Body of pancreas (tissue), 4 donors: ENCODE data around the gene TMEM128. TPM values are rescaled to one million over a fixed set of nuclear protein-coding genes. Genes with fewer than 3 reads are reported as not detected.
A peak's percentile ranks its signal among the peaks of the same experiment; 100 is the strongest.

Source experiments
- ATAC-seq: fragments of 150-250 bp; one replicate; pipeline ENCODE4 v1.9.1; 2016
- DNase-seq, 4 donors: peaks; one replicate each; pipeline ENCODE4 v3.0.0-alpha.2; 2019
- H3K27ac ChIP-seq, 4 donors: fragments of 200-600 bp; sonication (generic); 1 replicate in 3 of 4; 2 replicates in 1 of 4; pipeline versions ENCODE4 v1.5.1 to v1.6.1; 2016 to 2019; ENCODE audit warnings: mild to moderate bottlenecking in 1 of 4, mixed read lengths in 1 of 4, moderate library complexity in 1 of 4
- H3K27me3 ChIP-seq, 2 donors: fragments of 200-600 bp; sonication (generic); one replicate each; pipeline ENCODE4 v1.6.0; 2016; ENCODE audit warnings: mild to moderate bottlenecking in 1 of 2
- H3K36me3 ChIP-seq, 2 donors: fragments of 200-600 bp; sonication (generic); replicated peaks in 1 of 2; 2 replicates each; pipeline ENCODE4 v1.5.1; 2016; ENCODE audit warnings: low read depth in 2 of 2; ENCODE audit not compliant: insufficient read depth in 1 of 2
- H3K4me1 ChIP-seq: fragments of 200-600 bp; sonication (generic); one replicate; pipeline ENCODE4 v1.6.0; 2016
- H3K4me3 ChIP-seq, 2 donors: fragments of 200-600 bp; sonication (generic); 1 replicate in 1 of 2; 2 replicates in 1 of 2; pipeline ENCODE4 v1.5.1; 2016 to 2019
- H3K9me3 ChIP-seq, 3 donors: fragments of 200-600 bp; sonication (generic); 1 replicate in 2 of 3; 2 replicates in 1 of 3; pipeline ENCODE4 v1.5.1; 2016
- CTCF ChIP-seq, 7 experiments: fragments of 450-650 bp in 4 of 7; fragments of 200-600 bp in 3 of 7; sonication (generic) in 3 of 7; IDR thresholded peaks; one replicate each; pipeline ENCODE4 v1.5.1; 2016 to 2019; ENCODE audit warnings: antibody characterized with exemption in 7 of 7
- POLR2A ChIP-seq, 3 donors: fragments of 450-650 bp; IDR thresholded peaks; one replicate each; pipeline ENCODE4 v1.6.1; 2016; ENCODE audit warnings: antibody characterized with exemption in 3 of 3, mild to moderate bottlenecking in 2 of 3
- WGBS, 2 donors: methylation state at CpG; one replicate each; pipeline ENCODE4 v1.1.5; 2017; 5-methylcytosine and 5-hydroxymethylcytosine counted together
- intact Hi-C: fragments of 100-400 bp; cut with DNase I; formaldehyde crosslinking; loops from one replicate; pipeline ENCODE4 v1.15.1; 2023
- total RNA-seq, 2 donors: library from RNA; depleted of rRNA; stranded (reverse); fragments of >200 nt; gene quantifications; one replicate each; pipeline ENCODE4 v1.1.0, GENCODE V29; 2016

Gene TMEM128
- total RNA-seq: 10 to 100 TPM; 12.9 to 17.1 TPM

DNA sequence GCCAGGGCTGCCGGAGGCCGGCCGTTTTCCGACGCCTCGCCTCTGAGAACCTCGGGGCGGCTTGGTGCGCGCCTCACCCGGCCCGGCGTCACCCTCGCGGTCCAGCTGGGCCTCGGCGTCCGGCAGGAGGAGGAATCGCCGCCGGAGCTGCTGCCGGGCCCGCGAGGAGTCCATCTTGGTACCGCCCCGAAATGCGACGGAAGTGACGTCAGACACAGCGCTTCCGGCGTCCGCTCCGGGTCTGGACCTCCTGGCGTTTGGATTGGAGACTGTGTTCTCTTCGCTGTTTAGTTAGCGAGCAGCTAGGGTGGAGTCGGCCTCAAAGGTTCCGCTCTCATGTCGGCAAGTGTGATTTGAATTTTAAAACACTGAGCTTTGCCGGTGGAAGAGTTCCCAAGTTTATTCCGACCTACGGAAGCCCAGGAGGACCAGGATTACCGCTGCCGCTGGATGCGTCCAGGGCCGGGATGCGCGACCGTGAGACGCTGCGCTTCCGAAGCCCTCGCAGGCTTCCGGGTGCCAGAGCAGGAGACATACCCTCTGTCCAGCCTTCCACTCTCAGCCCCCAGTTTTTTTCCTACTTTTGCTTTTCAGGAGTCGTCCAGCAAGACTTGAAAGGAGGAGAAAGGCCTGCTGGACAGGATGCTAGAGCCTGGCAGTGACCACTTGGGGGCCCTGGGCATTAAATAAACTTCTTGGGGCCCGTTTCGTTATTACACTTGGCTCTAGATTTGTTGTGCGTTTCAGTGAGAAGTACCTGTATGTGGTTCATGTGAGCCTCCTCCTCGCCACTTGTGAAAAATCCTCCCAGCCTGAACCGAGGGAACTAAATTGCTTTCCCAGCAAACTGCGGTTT lies at the start of gene TMEM128:
TSS of gene TMEM128 (minus strand) at position 195 of the 856 bp plus-strand sequence. CDS start at position 174, 21 bp downstream.
- ATAC-seq (peak; percentile 96), DNase-seq (peak; percentile 92 to 94 (median 93))
- Histone ChIP-seq H3K27ac (peak within 1 kb of the TSS; percentile 90 to 94 (median 94)), H3K36me3 (peaks cover 0 to 5% of the 10 kb centered on the region in 2 donors), H3K4me1 (peaks cover 18% of the 10 kb centered on the region), H3K4me3 (peak within 1 kb of the TSS; percentile 67 to 94), H3K9me3 (no peaks in the 10 kb centered on the region), H3K27me3 (no peaks in the 10 kb centered on the region)
- intact Hi-C loops: no loop called here
- TF ChIP-seq POLR2A (IDR thresholded peaks at IDR 0.05) (peak; percentile 62 to 89 (median 85)), CTCF (IDR thresholded peaks at IDR 0.05) (peak in 4 of 7 experiments; percentile 39 to 58 (median 48))
- WGBS, 2 donors: 1 to 14% methylated on average over 4 to 61 of the region's 62 CpGs

GRCh38 chr4:4296283-4296846 lies 48.3 kb upstream of the TMEM128 start:
- intact Hi-C loops: no loop called here
- no peak for ATAC-seq
- TF ChIP-seq CTCF (IDR thresholded peaks at IDR 0.05): no peak
- TF ChIP-seq POLR2A (IDR thresholded peaks at IDR 0.05): no peak
- Histone ChIP-seq H3K4me3 (no peak overlapping the region), H3K27ac (no peak overlapping the region), H3K9me3 (no peaks in the 10 kb centered on the region), H3K4me1 (peaks cover 7% of the 10 kb centered on the region), H3K36me3 (no peaks in the 10 kb centered on the region), H3K27me3 (no peaks in the 10 kb centered on the region)
- DNase-seq: no peak
- WGBS, 2 donors: 87 to 98% methylated on average over 5 of the region's 5 CpGs

DNA sequence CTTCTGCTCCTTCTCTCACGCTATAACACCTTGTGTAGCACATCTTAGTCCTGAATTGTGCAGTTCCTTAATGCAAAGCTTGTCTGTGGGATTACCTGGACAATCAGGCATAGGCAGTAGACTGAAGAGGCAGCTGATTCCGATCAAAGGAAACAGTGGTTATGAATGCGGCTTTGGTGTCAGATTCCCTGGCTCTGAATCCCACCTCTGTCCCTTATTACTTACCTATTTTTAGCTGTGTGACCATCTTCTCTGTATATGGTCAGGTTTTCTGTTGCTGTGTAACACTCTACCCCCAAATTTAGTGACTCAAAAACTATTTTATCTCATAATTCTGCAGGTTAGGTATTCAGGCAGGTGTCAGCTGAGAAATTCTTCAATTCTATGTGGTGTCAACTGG lies 45.3 kb upstream of the TMEM128 start:
- WGBS, 2 donors: 92 to 94% methylated on average over 3 of the region's 3 CpGs
- no peak for ATAC-seq
- no peak for DNase-seq
- intact Hi-C loops: no loop called here
- Histone ChIP-seq H3K27ac (no peak overlapping the region), H3K36me3 (no peaks in the 10 kb centered on the region), H3K4me3 (no peak overlapping the region), H3K27me3 (no peaks in the 10 kb centered on the region), H3K9me3 (no peaks in the 10 kb centered on the region), H3K4me1 (peaks cover 24% of the 10 kb centered on the region)
- TF ChIP-seq CTCF (IDR thresholded peaks at IDR 0.05): no peak

- peak; percentile 95 to 97 (median 96) for DNase-seq
These were observed 42.2 kb upstream of the TMEM128 start, which contains the start of the genes LYAR and ZBTB49 for GRCh38 chr4:4289941-4290850. Gene LYAR (minus strand): TSS chr4:4290154. CDS start chr4:4283742, 6,412 bp downstream. Gene ZBTB49 (plus strand): TSS chr4:4290251. CDS start chr4:4299946, 9,695 bp downstream.

More at GRCh38 chr4:4289941-4290850, 42.2 kb upstream of the TMEM128 start, which contains the start of the genes LYAR and ZBTB49:
- TF ChIP-seq CTCF (IDR thresholded peaks at IDR 0.05) (no peak), POLR2A (IDR thresholded peaks at IDR 0.05) (peak; percentile 55 to 82 (median 77))
- H3K4me3 ChIP-seq: peak within 1 kb of the TSS; percentile 74 to 79
- H3K4me1 ChIP-seq: peaks cover 24% of the 10 kb centered on the region
- 0 to 1% methylated on average over 23 to 77 of the region's 77 CpGs for WGBS, 2 donors
- ATAC-seq: peak; percentile 98
- peak within 1 kb of the TSS; percentile 78 to 90 (median 82) for H3K27ac ChIP-seq
- H3K9me3 ChIP-seq: no peaks in the 10 kb centered on the region
- no peaks in the 10 kb centered on the region for H3K27me3 ChIP-seq
- H3K36me3 ChIP-seq: no peaks in the 10 kb centered on the region
- intact Hi-C loops: no loop called here
